Activated CD4-positive, CD25-positive, alpha-beta regulatory T cell (primary cell): ENCODE measurements around the gene SLCO2B1.

ENCODE experiments used
- DNase-seq, 4 experiments: peaks; one replicate each; lab custom pipeline; 2025; lab: John Stamatoyannopoulos, UW

SLCO2B1 gene

GRCh38 chr11:75193271-75193670, 42.4 kb downstream of the SLCO2B1 start:
- DNase-seq, result no peak

DNA sequence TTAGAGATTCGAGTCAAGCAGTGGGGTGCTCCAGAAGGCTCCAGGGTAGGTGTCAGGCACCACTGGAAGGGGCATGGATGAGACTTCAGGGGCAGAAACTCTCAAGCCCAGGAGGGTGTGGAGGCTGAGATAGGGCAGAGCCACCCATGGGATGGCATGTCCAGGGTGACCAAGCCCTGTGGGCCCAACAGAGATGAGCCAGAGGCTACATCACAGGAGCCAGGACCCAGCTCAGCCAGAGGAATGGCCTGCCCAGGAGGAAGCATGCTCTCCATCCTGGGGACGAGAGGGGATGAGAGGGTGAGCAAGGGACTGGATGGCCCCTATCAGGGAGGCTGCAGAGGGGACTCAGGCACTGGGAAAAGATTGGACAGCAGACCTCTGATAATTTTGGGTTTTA, 42.8 kb downstream of the SLCO2B1 start:
- DNase-seq, result no peak

GRCh38 chr11:75194147-75194546, 43.2 kb downstream of the SLCO2B1 start:
- no peak for DNase-seq

DNA sequence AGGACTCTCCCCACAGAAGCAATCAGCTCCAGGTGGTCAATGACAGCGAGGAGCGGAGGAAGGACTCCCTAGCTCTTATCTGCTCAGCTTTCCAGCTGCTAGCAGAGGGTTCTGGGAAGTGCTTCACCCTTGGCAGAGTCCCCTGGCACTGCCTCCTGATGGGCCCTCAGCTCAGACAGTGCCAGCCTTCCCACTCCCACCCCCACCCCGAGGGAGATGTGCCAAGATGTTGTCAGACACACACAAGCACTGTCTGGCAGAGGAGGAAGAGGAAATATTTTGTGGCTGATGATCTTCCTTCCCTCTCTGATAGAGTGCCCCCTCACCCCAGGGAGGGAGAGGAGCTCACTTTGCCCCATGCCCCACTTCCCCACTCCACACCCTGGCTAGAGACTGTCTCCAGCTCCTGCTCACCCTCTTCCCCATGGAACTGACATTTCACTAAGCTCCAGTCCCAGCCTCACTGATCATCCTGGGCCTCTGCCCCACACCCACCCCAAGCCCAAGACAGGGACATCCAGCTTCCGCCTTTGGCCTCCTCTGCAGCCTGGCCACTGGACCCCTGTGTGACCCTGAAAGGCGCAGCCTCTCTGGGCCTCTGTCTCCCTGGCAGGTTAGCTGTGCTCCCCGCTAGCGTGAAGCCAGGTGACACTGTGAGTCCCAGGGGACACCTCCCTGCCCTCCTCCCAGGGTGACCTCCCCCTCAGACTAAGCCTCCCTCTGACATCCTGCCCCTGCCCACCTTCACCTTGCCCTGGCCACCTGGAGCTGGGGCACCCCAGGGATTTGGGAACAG, 44.5 kb downstream of the SLCO2B1 start:
- DNase-seq, result no peak

DNA sequence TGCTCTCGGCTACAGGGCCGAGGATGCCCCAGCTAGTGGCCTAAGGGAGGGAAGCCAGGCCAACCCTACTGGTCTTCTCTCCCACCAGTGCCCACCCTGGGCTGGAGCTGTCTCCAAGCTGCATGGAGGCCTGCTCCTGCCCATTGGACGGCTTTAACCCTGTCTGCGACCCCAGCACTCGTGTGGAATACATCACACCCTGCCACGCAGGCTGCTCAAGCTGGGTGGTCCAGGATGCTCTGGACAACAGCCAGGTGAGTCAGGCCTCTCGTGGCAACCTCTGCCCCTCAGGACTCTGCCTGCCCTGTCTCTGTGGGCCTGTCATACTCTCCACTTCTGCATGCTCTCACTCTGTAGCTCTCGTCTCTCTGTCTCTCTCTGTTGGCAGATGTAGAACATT, 45.5 kb downstream of the SLCO2B1 start:
- DNase-seq, result no peak

- no peak for DNase-seq
Measured at GRCh38 chr11:75197512-75198277, 46.8 kb downstream of the SLCO2B1 start.

GRCh38 chr11:75198278-75198973, 47.5 kb downstream of the SLCO2B1 start:
- no peak for DNase-seq

GRCh38 chr11:75199412-75199955, 48.6 kb downstream of the SLCO2B1 start:
- DNase-seq, result no peak

- no peak for DNase-seq
Measured at GRCh38 chr11:75200051-75200450, 49.1 kb downstream of the SLCO2B1 start.

- DNase-seq, result no peak
Measured at GRCh38 chr11:75200531-75200930, 49.6 kb downstream of the SLCO2B1 start.

DNA sequence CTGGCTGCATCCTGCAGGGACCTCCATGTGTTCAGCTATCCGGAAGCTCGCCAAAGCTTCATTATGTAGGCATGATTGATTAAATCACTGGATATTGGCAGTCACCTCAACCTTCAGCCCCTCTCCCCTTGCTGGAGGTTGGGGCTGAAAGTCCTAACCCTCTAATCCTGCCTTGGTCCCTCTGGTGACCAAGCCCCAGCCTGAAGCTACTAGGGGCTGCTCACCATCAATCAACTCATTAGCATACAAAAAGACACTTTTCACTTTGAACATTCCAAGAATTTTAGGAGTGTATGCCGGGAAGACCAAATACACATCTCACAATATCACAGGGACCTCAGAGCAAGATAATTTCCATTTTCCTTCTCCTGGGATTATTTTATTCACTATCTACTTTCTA, 50.9 kb downstream of the SLCO2B1 start:
- no peak for DNase-seq

- DNase-seq, result no peak
Measured at GRCh38 chr11:75202195-75202594, 51.3 kb downstream of the SLCO2B1 start.

DNA sequence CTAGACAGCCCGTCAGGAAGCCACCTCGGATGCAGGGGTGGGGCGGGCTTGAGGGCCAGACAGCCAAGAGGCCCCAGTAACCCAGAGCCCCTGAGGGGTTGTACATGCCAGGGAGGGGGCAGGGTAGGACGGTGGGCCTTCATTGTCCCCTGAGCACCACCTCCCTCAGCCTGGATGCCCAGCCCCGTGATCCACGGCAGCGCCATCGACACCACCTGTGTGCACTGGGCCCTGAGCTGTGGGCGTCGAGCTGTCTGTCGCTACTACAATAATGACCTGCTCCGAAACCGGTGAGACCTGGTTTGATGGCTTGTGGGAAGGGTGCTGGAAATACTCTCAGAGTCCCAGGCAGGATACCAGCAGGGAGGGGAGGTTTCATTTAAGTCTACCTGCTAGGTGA, 52.2 kb downstream of the SLCO2B1 start:
- DNase-seq, result no peak

DNA sequence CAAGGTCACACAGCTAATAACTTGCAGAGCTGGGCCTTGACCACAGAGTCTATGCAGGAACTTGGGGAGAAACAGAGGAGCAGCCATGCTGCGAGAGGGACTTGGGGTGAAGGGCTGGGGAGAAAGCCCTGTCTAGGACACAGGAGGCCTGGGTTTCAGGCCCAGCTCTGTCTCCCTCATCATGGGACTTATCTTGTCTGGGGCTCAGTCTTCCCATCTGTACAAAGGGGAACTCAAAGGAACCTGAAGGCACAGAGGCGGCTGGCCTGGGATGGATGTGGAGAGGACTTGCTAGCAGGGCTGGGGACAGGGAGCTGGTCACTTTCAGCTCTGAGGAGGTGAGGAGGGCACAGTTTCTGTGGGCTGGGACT, 52.7 kb downstream of the SLCO2B1 start:
- no peak for DNase-seq

DNA sequence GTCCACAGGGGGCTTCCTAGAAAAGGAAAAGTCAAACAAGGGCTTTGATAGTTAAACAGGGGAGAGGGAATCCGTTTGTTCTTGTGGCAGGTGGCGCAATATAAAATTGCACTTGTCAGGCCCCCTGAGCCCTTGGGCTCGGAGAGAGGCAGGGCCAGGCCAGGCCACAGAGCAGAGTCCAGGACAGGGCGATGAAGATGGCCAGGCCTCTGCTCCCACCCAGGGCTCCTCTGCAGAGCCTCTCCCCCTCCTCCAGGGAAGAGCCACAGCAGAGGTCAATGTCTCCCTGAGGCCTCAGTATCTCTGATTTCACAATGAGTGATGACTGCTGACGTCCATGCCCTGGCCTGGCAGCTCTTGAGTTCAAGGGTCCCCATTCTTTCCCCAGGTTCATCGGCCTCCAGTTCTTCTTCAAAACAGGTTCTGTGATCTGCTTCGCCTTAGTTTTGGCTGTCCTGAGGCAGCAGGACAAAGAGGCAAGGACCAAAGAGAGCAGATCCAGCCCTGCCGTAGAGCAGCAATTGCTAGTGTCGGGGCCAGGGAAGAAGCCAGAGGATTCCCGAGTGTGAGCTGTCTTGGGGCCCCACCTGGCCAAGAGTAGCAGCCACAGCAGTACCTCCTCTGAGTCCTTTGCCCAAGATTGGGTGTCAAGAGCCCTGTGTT, 53.2 kb downstream of the SLCO2B1 start:
- no peak for DNase-seq

- peak; percentile 62 to 89 (median 76) for DNase-seq
Measured at GRCh38 chr11:75204685-75205563, 54.0 kb downstream of the SLCO2B1 start.

GRCh38 chr11:75205564-75206020, 54.7 kb downstream of the SLCO2B1 start:
- no peak for DNase-seq

GRCh38 chr11:75208446-75208845, 57.5 kb downstream of the SLCO2B1 start:
- no peak for DNase-seq

DNA sequence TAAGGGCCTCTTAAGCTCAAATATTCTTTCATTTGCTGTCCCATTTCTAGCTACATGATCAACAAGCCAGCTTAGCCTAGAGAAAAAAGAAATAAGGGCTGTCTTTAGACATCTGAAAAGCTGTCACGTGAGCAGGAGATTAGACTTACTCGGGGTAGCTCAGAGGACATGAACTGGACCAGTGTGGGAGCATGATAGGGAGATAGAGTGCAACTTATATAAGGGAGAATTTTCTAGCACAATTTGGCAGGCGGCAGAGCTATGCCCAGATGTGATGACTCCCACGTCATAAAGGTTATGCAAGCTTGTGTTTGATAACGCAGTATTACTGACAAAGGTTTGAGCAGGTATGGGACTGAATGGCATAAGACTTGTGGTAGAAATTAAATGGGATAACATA, 61.5 kb downstream of the SLCO2B1 start:
- DNase-seq, result no peak

- DNase-seq, result peak; percentile 39 to 61 (median 57)
Measured at GRCh38 chr11:75214411-75214821, 63.5 kb downstream of the SLCO2B1 start.

- no peak for DNase-seq
Measured at GRCh38 chr11:75214843-75215242, 63.9 kb downstream of the SLCO2B1 start.
